Left lung (tissue), 10 donors: ENCODE results near the gene MCM8. TPM values are rescaled to one million over a fixed set of nuclear protein-coding genes. Genes with fewer than 3 reads are reported as not detected.
A peak's percentile ranks its signal among the peaks of the same experiment; 100 is the strongest.

ENCODE experiments used
- ATAC-seq: fragments of 200-7000 bp; cut with Tn5 transposase; one replicate; pipeline ENCODE4 v1.9.1; 2020; ENCODE audit warnings: moderate library complexity
- DNase-seq, 4 donors: peaks; one replicate each; pipeline ENCODE4 v3.0.0-alpha.2; 2013 to 2020
- H3K27ac ChIP-seq, 2 donors: fragments of 200-600 bp; sonication (generic) in 1 of 2; one replicate each; pipeline versions ENCODE4 v1.5.0 to v1.8.0; 2020 to 2021
- H3K27me3 ChIP-seq, 2 donors: fragments of 200-600 bp; sonication (generic) in 1 of 2; one replicate each; pipeline versions ENCODE4 v1.5.0 to v1.8.0; 2020 to 2021
- H3K36me3 ChIP-seq, 2 donors: fragments of 200-600 bp; sonication (generic) in 1 of 2; one replicate each; pipeline versions ENCODE4 v1.5.0 to v1.8.0; 2020 to 2021
- H3K4me1 ChIP-seq, 2 donors: fragments of 200-600 bp; one replicate each; pipeline ENCODE4 v1.8.0; 2021
- H3K4me3 ChIP-seq, 2 donors: fragments of 200-600 bp; sonication (generic) in 1 of 2; one replicate each; pipeline versions ENCODE4 v1.5.0 to v1.8.0; 2020 to 2021; ENCODE audit warnings: mild to moderate bottlenecking in 1 of 2
- H3K9me3 ChIP-seq, 2 donors: fragments of 200-600 bp; sonication (generic) in 1 of 2; one replicate each; pipeline versions ENCODE4 v1.5.0 to v1.8.0; 2020 to 2021
- CTCF ChIP-seq, 2 donors: fragments of 200-600 bp; sonication (generic) in 1 of 2; IDR thresholded peaks; one replicate each; pipeline versions ENCODE4 v1.5.0 to v1.8.0; 2021; ENCODE audit warnings: antibody characterized with exemption in 2 of 2
- intact Hi-C, 2 donors: fragments of 100-400 bp; cut with DNase I; formaldehyde crosslinking; loops; one replicate each; pipeline versions ENCODE4 v1.11.2 to v1.14.2; 2022
- polyA plus RNA-seq, 6 donors: library from polyadenylated mRNA; unstranded; fragments of 120-200 nt; gene quantifications; one replicate each; pipeline ENCODE4 v1.2.1, GENCODE V29; 2013; ENCODE audit not compliant: insufficient read length in 6 of 6
- total RNA-seq, 2 donors: library from RNA; stranded (reverse); fragmentation: NEBNext Ultra II Directional; extraction: Animal tissue kit (Norgen Biotek cat#: 25700); gene quantifications; one replicate each; pipeline ENCODE4 v1.2.1, GENCODE V29; 2021
- donor health status: DM: no; HTN: yes; CAD: no.
- donor health status: DM: no; HTN: no; CAD: no.

Gene MCM8
- total and polyA plus RNA-seq, 8 donors, result 6.4 to 20.2 (median 15.3) TPM

DNA sequence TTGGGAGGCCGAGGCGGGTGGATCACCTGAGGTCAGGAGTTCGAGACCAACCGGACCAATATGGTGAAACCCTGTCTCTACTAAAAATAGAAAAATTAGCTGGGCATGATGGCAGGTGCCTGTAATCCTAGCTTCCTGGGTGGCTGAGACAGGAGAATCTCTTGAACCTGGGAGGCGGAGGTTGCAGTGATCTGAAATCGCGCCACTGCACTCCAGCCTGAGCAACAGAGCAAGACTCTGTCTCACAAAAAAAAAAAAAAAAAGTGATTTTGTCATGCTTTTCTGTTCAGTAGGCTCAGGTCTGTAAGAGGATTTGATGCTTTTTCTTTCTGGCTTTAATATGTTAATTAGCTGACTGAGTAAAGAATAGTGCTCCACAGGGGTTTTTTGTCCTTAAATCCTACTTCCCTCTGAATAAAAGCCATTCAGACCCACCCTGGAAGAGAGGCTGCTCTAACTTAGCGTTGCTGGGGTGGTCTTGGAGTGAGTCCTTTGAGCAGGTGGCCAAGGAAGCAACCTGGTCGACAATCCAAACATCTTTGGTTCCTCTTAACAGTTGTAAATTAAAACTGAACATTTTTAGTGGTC lies 19.0 kb downstream of the MCM8 start:
- no peak overlapping the region for H3K4me3 ChIP-seq
- no peak for TF ChIP-seq CTCF (IDR thresholded peaks at IDR 0.05)

GRCh38 chr20:5969940-5970339 lies 19.5 kb downstream of the MCM8 start:
- no peak for ATAC-seq
- H3K27ac ChIP-seq, result no peak overlapping the region
- TF ChIP-seq CTCF (IDR thresholded peaks at IDR 0.05), result no peak
- H3K36me3 ChIP-seq, result peaks cover 0 to 20% of the 10 kb centered on the region in 2 donors
- intact Hi-C loops, result loop anchor here in 1 of 2 donors (10.0 kb wide), 1 partner anchor 585 kb away; no protein-coding TSS in a partner anchor
- no peak overlapping the region for H3K4me3 ChIP-seq
- no peak for DNase-seq
- no peaks in the 10 kb centered on the region for H3K9me3 ChIP-seq
- H3K27me3 ChIP-seq, result no peaks in the 10 kb centered on the region
- peaks cover 0 to 8% of the 10 kb centered on the region in 2 donors for H3K4me1 ChIP-seq

More for the DNA sequence above, 19.0 kb downstream of the MCM8 start:
- no peaks in the 10 kb centered on the region for H3K9me3 ChIP-seq
- no peak for ATAC-seq
- no peaks in the 10 kb centered on the region for H3K27me3 ChIP-seq
- H3K36me3 ChIP-seq, result peaks cover 0 to 24% of the 10 kb centered on the region in 2 donors
- no peak for DNase-seq
- H3K27ac ChIP-seq, result no peak overlapping the region
- intact Hi-C loops, result loop anchor here in 1 of 2 donors (10.0 kb wide), 1 partner anchor 585 kb away; no protein-coding TSS in a partner anchor
- peaks cover 0 to 8% of the 10 kb centered on the region in 2 donors for H3K4me1 ChIP-seq

DNA sequence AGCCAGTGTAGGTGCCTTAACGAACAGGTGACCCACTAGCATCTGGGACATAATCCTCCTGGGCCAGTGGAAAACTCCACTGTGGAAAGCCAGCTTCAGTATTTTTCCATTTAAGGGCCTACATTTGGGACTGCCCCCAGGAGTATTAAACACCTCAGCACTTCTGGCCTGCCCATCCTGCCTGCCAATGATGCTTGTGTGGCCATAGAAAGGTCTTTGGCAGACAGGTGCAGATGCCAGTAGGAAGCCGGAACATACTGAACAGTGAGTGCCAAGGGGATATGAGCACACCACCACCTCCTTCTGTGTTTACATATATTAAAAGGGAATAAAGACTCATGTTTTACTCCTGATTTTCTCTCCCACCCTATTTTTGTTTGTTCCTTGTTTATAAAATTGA lies 19.9 kb downstream of the MCM8 start:
- intact Hi-C loops, result no loop called here
- DNase-seq (no peak), ATAC-seq (no peak)
- H3K27me3 ChIP-seq, result no peaks in the 10 kb centered on the region
- TF ChIP-seq CTCF (IDR thresholded peaks at IDR 0.05), result no peak
- no peak overlapping the region for H3K4me3 ChIP-seq
- peaks cover 0 to 8% of the 10 kb centered on the region in 2 donors for H3K4me1 ChIP-seq
- no peaks in the 10 kb centered on the region for H3K9me3 ChIP-seq
- H3K36me3 ChIP-seq, result peaks cover 0 to 16% of the 10 kb centered on the region in 2 donors
- H3K27ac ChIP-seq, result no peak overlapping the region

- no peak for ATAC-seq
Observed at GRCh38 chr20:5971203-5971602, 20.8 kb downstream of the MCM8 start.

More at GRCh38 chr20:5971203-5971602, 20.8 kb downstream of the MCM8 start:
- Histone ChIP-seq H3K4me1 (peaks cover 0 to 8% of the 10 kb centered on the region in 2 donors), H3K4me3 (no peak overlapping the region), H3K9me3 (no peaks in the 10 kb centered on the region), H3K27me3 (no peaks in the 10 kb centered on the region), H3K36me3 (peaks cover 0 to 14% of the 10 kb centered on the region in 2 donors), H3K27ac (no peak overlapping the region)
- peak in 1 of 4 donors; percentile 15 for DNase-seq
- no peak for TF ChIP-seq CTCF (IDR thresholded peaks at IDR 0.05)
- intact Hi-C loops, result no loop called here
